NCI-H1694 treated with DMSO at 0.1 percent for 48 hours (cell line): ENCODE data around the gene GNAZ.
"Not testable (repeated sequence)": the region's sequence is repeated elsewhere in the genome, so short reads cannot be mapped to it uniquely, and the experiment has no call there.

Experiments used
- DNase-seq: peaks from one replicate; lab custom pipeline; 2025; lab: John Stamatoyannopoulos, UW

Gene GNAZ

DNA sequence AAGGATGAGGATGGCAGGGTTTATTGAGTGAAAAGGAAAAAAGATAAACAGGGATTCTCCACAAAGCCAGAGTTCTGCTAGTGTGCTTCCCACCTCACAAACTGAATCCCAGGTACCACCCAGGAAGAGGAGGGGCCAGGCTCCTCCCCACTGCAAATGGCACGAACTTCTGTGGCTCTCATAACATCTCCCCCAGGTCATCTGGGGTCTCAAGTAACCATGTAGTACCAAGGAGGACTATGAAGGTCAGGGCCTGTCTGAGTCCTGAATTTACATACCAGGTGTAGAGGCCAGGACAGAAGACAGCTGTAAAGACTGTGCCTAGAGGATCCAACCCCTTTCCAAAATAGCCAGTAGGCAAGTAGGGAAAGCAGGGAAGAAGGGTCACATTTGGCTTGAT, 25.7 kb upstream of the GNAZ start:
- DNase-seq: no peak

DNA sequence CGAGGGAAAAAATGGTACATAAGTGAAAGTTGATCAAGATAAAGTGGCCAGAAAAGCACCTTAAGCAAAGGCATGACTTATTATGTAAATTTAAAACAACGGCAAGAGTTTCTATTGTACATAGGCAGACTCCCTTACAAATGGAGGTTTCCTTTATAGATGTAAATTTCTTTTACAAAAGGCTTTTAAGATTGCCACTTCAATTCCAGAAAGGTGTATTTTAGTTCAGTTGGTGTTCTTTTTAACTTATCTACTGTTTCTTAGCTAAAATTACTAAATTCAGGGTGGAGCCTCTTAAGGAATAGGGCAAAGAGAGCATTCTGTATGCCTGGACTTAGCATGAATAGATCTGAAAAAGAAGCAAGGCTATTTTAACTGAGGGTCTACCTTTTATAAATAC, 24.9 kb upstream of the GNAZ start:
- DNase-seq: no peak

DNA sequence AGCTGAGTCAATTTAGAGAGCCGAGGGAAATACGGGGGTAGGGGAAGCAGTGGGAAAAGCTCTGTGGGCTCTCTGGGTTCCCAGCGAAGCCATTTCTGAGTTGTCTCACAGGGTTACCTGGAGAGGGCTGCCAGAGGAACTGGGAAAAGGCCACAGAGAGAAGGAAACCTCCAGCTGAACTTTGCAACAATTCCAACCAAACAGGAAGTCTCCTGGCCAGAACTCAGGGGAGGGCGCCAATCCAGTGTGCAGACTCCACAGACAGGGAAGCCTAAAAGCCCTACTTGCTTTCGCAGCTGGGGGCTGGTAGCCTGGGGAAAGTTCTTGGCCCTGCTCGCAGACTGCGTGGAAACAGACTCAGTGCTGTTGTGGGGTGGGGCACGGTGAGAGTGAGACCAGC, 23.1 kb upstream of the GNAZ start:
- no peak for DNase-seq

DNA sequence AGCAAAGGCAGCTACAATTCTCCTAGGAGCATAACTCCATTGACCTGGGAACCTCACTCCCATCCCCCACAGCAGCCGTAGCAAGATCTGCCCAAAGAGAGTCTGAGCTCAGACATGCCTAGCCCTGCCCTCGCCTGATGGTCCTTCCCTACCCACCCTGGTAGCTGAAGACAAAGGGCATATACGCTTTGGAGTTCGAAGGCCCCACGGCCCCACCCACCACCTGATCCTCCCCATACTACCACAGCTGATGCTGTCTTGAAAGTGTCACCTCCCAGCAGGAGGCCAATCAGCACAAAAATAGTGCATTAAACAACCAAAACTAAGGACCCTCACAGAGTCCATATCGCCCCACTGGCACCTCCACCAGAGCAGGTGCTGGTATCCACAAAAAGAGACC, 22.6 kb upstream of the GNAZ start:
- DNase-seq: no peak

DNA sequence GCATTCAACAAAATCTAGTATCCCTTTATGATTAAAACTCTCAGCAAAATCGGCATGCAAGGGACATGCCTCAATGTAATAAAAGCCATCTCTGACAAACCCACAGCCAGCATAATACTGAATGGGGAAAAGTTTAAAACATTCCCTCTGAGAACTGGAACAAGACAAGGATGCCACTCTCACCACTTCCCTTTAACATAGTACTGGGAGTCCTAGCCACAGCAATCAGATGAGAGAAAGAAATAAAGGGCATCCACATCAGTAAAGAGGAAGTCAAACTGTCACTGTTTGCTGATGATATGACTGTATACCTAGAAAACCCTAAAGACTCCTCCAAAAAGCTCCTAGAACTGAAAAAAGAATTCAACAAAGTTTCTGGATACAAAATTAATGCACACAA, 19.8 kb upstream of the GNAZ start:
- DNase-seq: not testable (repeated sequence)

DNA sequence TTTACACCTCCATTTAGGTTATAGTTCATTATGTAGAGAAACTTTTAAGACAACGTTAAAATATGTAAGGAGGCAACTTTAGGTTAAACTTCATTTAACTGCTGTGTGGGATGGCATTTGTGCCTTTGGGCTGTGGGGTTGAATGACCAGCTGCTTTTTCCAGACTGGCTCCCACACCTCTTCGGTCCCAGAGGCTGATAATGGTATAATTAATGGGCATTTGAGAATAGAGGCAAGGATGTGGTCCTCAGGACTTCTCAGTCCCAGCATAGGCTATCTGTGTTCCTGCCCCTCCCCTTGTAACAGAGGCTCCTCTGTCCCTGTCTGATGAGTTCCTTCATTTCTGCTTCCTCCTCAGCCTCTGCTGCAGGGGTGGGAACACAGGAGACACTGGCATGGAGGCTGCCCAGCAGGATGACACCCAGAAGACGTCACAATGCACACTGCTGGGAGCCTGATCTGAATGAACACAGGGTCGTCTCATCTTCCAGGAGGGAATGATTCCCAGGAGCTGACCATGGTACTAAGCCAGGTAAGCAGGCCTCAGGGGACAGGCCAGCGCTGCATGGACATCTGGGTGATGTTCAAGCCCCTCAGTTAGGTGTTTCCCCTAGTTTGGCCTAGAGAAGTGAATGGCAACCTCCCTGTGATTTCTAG, 17.1 kb upstream of the GNAZ start:
- DNase-seq: no peak

DNA sequence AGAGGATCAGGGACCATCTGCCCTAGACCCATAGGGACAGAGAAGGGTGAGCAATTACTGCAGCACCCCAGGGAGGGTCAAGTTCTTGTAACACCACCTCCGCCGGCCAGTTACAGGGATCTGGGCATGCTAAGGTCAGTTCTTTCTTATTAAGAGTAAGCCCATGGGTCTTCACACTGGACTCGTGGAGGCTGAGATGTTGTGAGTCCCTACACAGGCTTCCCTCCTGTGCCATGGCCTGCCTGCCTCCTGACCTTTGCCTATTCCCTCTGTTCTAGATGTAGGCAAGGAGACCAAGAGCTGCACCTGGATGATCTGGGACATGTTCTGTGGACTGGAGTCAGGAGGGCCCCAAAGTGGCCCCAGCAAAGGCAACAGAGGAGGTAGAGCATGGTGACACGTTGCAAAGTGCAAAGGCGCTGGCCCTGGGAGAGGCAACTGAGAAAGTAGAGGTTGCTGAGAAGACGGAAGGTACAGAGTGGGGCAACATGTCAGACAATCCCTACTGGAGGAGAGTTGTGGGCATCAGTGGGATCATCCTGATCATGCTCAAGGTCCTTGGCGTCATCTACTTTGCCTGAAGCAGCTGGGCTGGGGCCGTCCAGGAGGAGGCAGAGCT, 16.3 kb upstream of the GNAZ start:
- no peak for DNase-seq

DNA sequence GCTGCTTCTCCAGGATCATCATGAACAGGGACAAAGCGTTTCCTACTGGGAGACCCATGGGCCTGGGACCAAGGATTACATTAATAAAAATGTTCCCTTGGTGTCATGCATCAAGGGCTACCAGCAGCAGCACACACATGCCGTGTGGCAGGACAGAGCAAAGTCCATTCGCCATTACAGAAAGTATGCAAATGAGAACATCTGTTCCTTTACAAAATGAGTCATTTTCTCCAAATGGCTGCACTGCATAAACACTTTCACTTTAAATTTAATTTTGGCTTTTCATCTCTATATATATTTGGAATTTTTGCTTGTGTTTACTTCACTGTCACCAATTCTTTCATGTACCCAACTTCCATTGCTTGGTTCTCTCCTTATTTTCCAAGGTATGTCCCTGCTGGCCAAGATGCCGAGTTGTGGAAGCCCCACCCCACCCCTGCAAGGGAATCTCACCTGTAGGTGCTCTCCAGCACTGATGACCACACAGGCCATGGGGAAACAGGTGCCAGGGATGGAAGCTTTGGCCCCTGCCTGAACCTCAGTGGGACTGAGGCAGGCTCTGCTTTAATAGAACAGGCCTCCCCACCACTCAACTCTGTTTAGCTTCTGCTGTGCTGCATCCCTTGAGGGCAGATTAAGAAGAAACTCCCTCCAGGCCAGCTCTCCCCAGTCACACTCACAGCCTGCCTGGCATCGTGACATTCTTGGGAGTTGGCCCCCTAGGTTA, 15.6 kb upstream of the GNAZ start:
- DNase-seq: no peak

DNA sequence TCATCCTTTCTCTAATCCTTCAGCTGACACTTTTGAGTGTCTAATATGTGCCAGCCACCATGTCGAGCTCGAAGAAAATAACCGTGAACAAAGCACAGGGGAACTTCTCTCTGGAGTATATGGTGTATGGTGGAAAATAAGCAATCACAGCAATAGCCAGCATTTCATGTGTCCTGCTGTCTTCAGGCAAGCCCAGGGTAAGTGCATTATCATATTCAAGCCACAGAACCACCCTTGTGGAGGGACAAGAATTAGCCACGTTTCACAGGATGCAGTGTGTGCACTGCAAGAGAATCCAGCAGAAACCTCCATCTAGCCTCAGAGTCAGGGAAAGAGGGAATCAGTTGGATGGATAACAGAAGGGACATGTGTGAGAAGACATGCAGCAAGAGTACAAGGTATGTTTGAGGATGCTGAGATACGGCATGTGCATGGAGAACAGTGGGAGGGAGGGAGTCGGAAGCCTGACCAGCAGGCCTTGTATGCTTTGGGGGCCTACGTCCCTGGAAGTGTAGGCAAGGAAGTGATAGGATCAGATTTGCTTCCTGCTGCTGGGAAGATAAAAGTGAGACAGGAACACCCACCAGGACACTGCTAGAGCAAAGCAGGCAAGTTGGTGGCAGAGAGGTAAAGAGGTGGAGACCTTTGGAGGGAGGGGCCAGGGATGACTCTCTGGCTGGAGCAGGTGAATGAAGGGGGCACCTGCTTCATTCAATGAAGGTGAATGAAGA, 14.7 kb upstream of the GNAZ start:
- no peak for DNase-seq

DNA sequence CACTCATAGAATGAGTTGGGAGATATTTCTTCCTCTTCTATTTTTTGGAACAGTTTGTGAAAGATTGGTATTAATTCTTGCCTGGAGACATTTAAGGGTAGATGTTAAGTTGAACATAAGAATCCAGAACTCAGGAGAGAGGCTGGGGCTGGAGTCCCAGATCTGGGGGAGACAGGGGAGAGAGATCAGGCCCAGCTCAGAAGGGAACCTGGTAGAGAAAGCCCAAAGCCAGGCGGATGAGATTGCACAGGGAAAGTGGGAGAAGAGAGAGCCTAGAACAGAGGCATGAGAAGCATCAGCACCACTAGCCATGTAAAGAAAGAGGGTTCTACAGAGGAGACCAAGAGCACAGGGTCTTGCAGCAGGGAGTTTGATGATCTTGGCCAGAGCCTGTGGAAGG, 13.0 kb upstream of the GNAZ start:
- DNase-seq: no peak

DNA sequence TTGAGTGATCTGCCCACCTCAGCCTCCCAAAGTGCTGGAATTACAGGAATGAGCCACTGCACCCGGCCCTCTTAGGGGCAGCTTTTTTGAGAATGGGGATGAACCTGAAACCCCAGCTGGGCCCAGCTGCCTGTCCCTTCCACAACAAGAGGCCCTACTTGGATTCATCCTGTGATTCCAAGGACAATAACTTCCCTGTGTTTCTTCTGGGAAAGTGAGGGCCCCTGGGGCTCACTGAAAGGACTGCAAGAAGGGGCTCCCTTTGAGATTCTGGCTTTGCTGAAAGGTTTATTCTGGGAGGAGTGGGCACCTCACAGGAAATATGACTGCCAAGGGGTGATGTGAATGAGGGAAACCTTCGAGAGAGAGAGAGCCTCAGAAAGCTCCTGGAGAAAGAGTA, 12.3 kb upstream of the GNAZ start:
- no peak for DNase-seq

DNA sequence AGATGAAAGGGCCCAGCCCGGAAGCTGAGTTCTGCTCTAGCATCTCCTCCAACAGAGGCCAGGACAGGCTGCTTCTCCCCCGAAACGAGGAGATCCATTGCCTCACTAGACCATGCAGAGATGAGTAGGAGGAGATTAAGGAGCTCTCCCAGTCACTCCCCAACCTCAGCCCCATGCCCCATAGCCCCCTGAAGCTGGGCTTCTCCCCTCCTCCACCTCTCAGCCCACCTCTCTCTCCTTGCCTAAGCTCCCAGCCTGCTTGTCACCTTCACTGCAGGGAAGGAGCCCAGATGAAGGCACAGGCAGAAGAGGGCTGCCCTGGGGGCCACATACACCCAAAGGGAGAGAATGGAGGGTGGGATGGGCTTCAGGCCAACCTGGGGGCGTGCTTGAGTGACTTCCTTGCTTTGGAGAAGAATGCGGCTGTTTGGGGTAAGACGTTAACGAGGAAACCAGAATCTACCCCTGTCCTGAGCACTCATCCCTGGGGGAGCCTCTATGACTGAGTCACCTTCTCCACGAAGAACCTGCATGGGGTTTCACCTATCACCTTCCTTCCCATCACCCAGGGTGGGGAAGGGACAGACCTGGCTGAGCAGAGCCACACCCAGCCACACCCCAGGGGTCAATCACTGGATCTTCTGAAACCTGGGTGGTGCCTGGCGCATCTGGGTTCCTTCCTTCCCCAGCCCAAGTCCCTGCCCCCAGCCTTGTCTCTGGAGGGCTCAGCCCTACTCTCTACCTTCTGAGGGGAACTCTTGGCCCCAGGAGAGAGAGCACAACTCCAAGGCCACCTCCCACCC, 11.6 kb upstream of the GNAZ start:
- DNase-seq: no peak

DNA sequence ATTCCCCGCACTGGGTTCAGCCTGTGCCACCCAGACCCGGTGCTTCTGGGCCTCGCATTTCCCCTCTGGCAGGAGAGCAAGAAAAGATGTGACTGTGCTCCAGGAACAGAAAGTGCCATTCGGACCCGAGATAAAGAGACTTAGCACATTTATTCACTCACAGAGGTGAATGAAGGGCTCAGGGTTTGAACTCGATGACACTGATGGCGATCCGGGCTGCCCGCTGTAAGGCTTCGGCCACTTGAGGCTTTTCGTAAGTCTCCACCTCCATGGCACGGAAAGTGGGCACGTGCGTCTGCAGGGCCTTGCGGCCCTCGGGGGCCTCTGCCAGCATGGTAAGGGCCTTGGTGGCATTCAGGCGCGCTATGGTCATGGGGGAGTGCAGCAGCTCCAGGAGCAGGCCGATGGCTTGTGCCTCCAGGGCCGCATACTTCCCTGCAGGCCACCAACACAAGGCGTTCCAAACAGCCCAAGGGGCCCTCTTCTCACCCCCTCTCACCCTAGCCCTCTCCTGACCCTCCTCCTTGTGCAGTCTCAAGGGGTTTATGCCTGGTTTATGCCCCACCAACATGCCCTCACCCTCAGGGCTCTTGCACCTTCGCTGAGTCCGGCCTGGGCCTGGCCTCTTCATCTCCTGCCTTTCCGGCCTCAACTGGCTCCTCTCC, 10.9 kb upstream of the GNAZ start:
- no peak for DNase-seq

DNA sequence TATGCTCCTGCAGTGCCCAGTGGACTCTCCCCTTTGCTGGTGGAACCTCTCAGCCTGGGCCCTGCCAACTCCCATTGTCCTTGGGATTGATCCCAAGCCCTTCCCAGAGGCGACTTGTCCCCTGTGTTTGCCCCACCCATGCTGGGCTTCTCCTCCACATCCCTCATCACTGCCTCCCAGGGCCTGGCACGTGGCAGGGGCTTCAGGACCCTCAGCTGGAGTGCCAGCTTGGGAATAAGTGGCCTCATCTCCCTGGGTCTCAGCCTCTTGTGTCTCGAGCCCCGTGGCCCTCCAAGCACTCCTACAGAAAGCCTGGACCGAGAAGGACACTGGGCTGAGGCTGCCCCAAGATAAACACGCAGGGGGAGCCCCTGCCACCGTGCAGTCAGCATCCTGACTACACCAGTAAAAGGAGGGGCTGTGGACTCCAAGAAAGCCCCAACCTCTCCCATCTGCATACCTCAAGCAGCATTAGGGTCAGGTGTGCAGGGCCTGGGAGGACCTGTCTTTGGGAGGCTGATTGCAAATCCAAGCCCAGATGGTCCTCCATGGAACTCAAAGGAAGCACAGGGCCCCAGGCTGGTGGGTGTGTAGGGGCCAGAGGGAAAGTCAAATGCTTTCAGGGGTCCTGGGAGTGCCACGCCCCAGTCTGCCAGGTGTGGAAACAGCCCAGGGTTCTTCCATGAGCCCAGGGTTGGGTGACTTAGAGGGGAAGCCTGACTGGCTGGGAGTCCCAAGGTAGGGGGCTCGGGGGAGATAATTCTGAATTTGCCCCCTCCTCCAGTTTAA, 9.5 kb upstream of the GNAZ start:
- DNase-seq: no peak

DNA sequence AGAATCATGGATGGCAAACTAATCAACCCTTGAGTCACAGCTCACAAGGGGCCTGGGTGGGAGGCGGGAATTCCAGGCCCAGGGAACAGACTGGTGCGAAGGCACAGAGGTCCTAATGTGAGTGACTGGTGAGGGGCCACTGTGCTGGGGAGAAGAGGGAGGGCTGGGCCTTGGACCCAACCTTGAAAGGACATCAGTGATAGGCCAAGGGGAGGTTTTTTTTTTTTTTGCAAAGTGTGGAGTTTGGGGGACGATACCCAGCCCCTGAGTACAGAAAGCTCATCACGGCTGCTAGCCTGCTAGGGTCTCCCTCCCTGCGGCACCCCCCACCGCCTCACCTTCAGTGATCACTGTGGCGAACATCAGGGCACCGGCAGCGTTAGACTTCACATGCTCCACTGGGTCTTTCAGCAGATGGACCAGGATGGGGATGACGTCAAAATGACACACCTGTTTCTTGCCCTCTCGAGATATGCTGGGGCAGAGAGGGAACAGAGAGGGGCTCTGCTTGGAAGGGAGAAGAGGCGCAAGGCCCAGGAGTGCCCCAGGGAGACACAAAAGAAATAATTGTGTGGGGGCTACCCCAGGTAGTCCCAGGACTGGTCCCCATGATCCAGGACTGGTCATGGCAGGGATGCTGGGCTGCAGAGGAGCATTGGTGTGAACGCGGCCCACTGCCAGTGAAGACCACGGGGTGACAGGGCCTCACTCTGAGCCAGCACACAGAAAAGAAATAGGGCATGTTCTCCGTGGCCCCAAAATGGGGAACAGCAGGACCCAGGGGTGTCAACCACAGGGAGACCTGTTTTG, 8.6 kb upstream of the GNAZ start:
- no peak for DNase-seq

DNA sequence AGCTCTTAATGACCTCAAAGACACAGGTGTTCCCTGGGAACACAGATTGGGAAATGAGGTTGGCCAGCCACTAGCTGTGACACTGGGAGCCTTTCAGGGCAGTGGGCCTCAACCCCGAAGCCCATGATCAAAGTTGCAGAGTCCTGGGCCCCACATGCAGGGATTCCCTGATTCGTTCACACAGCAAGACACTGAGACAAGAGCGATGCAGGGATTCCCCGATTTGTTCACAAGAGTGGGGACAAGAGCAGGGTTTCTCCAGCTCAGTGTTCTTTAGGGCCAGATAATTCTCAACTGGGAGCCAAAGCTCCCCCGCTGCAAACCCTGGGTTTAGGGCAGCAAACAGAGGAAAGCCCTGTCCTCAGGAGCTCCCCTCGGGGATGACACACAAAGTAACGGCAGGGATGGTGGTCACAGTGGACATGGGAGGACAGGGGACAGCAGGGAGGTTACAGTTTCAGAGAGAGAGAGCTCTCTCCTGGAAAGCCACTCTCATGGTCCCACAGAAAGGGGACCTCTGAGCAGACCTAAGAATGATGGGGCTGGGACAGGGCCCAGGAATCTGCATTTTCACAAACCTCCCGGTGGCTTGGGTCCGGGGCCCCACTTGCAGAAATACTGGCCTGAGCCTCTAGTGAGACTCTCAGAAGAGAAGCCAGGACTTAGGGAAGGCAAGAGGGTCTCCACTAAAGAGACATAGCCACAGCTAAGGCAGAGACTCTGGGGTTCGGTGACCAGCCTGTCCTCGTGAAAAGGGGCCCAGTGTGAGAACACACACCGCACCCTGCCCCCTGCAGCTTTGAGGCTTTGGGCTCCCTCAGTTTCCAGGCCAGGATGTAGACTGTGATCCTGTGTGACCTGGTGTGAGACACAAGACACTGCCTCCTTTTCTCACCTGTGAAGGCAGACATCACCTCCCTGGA, 7.4 kb upstream of the GNAZ start:
- no peak for DNase-seq

DNA sequence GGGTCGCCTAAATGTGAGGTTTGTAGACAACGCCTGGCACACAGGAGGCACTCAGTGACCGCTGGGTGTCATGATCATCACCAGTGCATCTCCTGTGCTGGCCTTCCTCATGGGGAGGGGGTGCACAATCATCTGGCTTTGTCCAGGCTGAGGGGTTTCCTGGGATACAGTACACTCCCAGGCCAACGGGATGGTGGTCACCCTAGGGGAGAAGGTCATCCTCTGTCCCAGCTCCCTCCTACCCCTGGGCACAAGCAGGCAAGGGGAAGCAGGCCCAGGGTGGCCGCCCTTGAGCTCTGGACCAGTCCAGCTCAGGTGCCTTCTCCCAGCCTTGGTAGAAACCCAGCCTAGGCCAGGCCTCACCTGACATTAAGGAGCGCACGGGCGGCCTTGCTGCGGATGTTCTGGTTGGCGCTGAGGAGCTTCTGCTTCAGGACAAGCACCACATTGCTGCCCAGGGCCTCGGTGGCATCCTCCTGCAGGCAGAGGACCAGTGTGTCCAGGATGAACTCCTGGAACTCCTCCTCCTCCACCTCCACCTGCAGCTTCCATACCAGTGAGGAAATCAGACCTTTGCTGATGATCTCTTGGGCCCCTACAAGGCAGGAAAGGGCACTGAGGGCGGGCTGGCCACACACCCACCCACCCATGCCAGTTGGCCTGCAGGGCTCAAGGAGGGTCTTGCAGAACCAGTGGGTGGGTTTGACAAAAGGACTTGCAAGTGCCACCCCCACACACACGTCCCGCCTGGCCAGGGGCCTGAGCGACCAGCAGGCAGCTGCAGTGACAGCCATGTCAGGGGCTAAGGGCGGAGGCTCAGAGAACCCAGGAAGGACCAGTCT, 6.6 kb upstream of the GNAZ start:
- no peak for DNase-seq
